ENCODE data around the gene TCFL5.

Gene TCFL5

DNA sequence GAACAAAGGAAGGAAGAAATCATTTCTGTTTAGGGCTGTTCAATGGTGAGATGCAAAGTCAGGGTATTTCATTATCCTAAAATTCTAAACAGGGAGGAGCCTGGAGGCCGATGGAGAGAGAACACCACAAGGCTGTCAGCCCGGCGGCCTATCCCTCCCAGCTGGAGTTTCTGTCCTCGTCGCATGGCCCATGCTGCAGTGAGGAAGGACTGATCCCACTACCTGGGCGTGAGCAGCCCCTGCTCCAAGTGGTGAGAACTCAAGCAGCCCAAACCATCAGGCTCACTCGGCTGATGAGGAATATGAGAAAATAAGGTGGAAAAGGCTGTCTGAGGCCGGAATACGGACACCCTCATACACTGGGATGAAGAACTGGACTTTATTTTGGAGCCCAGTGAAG is 33.9 kb upstream of the TCFL5 start:
- DNase-seq = no peak

DNA sequence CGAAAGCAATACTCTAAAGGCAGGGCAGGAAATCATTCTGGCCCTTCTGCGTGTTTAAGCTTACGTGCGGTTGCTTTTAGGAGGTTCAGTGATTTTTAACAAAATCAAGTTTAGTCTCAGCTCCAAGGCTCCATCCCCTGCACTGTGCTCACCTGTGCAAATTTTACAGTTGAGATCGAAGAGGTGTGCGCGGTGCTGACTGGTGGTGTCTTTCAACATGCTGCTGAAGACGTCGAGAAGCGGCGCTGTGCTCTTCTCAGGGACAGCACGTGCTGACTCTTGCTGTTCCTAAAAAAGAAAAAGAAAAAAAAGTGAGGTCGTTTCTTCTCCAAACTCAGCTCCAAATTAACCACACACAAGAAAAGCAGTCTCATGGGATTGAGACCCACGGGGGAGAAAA is 32.6 kb upstream of the TCFL5 start:
- DNase-seq = no peak

DNA sequence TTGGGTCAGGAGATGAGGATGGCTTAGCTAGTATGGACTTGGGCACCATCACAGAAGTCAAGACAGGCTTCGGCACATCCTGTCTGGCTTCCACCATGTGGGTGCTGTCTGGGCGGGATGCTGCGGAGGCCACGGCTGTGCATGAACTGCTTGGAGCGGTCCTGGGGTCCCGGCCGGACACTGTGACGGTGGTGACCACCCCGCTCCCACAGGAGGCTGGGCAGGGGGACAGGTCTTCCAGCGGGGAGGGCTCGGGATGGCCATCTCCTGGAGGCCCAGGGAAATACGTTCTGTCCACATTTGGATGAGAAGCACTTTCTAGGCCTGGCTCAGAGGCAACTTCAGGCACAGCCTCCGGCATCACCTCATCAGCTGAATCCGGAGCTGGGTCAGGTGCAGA is 32.1 kb upstream of the TCFL5 start:
- no peak for DNase-seq

DNA sequence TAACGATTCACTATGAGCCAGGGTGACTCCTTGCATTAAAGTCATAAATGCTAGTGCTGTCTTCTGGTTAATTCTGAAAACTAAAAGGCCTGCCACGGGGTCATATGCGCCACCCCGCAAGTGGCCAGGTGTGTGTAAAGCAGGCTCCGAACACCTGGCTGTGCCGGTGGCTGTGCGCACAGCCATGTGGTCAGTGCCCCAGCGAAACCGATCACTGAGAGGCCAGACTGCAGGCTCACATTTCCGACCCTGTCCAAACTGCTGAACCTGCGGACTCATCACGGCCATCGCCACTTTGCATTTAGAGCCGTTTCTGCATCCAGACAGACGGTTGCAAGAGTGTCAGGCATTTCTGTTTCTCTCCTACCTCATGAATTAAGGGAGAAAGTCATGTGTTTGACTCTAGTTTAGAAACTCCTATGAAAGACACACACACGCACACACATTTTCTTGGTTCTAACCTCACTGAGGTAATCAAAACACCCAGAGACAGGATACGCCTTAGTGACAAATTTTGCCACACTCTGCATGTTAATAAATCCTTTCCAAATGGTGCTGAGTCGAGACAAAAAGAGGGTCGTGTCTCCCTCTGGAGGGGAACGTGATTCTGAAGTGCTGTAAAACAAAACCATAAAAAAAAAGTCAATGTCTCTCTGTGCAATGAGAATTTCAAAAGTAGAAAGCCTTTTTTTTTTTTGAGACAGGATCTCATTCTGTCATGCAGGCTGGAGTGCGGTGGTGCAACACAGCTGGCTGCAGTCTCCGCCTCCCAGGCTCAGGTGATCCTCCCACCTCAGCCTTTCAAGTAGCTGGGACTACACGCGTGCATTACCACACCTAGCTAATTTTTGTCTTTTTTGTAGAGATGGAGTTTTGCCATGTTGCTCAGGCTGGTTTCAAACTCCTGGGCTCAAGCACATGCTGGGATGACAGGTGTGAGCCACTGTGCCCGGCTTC is 31.0 kb upstream of the TCFL5 start:
- DNase-seq = no peak

DNA sequence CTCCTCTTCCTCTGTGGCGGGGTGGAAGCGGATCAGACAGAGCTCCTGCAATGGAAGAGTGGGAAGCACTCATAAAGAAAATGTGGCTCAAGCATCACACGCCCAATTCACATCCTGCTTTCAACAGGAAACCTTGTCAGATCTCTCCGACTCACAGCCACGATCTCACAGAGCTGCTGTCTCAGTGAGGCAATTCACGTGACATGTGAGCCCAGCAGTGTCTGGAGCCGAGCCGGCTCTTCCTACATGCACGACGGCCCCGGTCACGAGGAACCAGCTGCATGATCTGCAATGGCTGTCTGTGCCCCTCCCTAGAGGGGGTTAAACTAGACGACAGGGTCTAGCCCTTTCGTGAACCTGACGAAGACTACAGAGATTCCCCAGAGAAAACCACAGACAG is 29.5 kb upstream of the TCFL5 start:
- DNase-seq = no peak

DNA sequence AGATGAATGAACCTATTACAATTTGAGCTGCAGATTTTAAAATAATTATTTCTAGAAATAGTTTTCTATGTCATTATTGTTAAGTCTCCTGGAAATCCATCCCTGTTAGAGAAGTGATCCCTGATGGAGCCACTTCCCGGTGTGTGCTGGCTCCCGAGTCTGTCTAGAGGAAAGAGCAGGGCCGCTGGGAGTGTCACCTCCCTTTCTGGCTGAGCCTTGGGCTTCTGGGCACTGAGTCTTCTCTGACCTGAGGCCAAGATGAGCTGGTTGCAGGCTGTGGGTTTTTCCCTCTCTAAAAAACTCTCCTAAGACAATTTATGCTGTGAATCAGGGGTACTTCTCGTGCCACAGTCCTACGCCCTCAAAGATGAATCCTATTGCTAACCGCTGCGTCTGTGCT is 28.8 kb upstream of the TCFL5 start:
- DNase-seq = no peak

DNA sequence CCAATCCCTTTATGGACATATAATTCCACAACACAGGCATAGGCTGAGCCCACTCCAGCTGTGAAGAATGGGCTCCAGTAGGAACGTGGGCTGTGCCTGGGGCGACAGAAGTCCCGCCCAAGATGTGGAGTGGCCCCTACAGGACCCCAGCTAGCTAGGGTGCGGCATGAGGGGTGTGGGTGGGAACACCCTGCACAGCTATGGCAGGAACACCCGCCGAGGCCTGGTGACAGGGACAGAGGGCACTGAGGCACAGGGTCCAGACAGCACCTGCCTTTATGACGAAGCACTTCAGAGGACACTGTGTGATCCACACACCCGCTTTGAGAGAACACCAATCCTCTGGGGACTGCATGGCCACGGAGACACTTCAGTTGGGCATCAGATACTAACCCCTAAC is 28.2 kb upstream of the TCFL5 start:
- no peak for DNase-seq

DNA sequence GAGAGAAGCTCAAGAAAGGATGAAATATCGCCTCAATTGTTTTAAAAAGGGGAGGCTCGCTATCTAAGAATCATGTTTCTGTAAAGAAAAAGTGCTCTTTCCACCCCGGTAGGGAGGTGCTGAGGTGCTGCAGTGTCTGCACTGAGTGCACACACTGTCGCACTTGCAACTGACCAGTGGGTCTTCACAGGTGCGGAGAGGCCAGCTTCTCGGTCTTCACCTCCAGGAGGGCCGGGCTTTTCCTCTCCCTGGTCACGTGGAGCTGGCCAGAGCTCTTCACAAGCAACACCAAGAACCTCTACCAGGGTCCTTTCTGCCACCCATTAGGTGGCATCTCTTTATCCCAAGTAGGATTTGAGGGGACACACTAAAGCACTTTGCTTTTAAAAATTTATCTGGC is 27.8 kb upstream of the TCFL5 start:
- no peak for DNase-seq

DNA sequence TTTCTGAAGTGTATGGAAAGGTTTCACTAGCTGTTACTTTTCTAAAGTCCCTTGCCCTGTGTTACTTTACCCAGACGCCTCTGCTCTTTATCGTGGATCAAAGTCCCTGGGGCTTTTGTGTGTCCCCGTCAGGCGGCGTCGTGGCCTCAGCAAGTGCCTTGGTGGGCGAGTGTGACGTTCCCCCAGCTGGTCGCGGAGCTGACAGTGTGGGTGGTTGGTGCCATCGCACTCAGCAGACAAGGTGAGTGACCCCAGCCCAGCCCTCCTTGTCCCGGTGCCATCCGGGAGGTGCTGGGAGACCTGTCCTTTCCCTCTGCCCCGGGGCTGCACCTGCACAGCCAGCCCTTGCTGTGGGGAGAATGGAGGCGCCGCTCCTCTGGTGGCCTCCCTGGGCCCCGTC is 27.3 kb upstream of the TCFL5 start:
- DNase-seq = no peak

DNA sequence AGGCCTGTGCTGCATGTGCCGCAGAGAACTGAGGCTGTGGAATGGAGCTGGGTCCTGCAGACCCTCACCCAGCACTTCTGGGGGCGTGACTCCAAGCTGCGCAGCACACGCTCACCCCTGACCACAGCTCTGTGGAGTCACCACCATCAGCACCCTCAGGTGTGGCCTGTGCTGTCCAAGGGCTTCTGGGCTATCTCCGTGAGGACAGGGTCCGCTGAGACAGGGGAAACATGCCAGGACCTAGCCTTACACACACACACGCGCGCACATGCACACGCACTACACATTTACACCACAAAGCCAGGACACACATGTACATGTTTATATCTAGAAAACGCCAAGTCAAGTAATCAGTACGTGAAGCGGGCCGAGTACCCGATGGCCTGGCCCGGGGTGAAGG is 26.8 kb upstream of the TCFL5 start:
- no peak for DNase-seq

DNA sequence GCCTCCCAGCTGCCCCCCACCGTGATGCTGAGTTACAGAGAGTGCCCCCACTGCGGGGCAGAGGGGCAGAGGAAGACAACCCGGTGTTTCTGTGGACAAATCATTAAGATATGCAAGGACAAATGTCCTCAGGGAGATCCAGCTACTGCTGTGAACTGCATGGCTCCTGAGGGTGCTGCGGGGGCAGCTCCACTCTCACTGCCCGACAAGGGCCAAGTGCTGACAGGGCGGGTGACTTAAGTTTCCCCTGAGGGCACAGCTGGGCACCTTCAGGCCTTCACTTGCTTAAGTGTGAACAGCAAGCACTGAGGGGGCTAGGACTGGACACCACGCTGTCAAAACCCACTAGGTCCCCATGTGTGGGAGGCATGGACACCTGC is 26.2 kb upstream of the TCFL5 start:
- no peak for DNase-seq

DNA sequence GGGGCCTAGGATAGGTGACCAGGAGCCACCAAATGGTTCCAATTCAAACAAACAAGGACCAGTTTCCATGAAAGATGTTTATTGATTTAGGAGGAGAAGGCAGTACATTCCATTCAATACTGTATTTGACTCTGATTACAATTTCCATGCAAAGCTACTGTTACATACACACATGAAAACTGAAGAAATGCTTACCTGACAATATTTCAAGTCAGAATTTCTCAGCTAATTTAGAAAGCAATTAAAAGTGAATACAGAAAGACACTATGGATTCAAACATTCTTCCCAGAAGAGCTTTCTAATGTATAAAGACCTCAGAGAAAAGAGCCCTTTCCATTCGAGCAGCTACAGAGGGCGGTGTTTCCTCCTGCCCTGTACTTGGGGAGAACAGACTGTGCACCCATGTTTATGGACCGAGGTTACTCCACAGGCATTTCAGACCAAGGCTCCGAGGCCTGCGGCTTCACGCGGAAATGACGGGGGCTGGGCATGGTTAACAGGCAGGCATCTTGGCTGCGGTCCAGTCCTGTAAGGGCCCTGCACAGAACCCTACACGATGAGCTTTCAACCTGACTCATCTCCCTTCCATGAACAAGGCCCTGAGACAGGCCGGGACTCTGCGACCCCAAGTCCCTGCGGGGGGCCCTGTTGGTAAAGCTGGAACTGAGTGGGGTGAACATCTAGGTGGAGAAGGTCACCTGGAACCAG is 25.7 kb upstream of the TCFL5 start:
- DNase-seq = no peak

DNA sequence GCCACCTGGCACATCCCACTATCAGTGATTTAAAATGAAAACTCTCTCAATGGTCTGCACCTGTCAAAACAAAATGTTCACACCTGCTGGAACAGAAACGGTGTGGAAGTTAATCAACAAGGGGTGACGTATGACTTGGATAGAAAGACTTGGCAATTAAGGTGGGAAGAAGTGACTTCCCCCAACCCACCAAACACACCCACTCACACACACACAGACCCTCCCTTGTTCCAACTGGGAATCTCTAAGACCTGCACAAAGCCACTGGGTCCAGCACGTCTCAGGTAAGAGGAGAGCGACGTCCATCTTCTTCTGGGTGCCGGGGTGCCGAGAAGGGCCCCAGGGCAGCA is 25.1 kb upstream of the TCFL5 start:
- no peak for DNase-seq

DNA sequence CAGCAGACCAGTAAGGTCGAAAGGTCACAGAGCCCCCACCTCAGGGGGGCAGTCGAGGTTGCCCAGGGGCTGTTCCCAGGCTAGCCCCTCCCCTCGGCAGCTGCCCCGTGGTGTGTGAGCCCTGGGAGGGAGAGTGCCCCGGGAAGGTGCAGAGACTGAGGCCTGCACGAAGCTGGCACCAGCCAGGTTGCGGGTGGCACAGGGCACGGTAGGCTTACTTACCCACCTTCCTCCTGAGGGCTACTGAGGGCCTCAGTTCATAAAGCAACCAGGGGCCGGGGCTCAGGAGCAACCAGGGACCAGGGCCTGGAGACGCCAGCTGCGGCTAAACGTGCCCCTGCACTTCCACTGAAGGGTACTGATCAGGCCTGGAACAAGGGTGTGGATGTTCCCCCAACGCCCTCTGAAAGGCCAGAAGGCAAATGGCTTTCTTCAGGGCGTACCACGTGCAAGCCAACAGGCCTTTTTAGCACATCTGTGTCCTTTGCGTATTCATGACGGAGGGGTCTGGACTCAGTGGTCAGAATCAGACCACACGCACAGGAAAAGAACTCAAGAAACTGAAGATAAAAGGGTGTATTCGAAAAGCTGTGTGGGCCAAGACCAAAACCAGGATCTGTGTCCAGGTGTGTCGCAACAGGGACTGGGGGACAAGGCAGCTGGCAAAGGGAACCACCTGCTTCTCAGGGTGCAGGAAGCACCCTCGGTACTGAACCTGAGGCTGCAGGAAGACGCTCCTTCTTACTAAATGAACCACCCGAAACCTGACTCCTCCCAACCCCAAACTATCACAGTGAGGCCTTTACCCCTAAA is 24.5 kb upstream of the TCFL5 start:
- DNase-seq = no peak

DNA sequence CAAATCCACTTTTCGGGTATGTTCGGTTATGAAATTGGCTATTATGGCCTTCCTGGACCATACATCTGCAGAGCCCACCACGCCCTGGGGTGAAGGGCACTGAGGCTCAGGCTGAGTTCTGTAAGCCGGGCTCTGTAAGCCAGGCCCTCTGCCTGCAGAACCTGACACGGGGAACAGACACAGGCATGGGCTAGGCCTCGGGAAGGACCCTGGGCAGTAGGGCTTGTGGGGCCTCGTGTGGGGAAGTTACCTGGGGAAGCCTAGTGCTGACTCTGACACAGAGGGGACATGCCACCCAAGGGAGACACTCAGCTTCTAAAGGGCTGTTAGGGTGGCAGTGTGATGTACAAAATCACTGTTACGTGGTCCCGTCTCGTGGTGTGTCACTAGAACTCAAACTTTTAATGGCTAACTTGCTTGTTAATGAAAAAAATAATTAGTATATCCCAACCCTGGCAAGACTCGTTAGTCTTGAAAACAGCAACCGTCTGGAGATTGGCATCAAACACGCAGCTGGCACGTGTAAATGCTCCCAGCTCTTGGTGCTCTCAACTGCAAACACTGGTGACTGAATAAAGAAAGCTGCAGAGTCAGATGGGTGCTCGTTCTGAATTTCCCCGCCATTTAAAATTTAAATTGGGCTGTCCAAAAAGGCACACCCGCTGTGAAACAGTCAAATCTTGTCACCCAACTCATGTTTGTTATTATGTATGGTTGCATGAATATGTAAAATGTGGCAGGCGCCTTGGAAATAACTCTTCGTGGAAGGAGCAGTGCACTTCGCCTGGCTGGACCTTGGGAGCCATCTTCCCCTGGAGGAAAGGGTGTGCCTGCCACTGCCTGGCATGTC is 23.6 kb upstream of the TCFL5 start:
- DNase-seq = no peak

DNA sequence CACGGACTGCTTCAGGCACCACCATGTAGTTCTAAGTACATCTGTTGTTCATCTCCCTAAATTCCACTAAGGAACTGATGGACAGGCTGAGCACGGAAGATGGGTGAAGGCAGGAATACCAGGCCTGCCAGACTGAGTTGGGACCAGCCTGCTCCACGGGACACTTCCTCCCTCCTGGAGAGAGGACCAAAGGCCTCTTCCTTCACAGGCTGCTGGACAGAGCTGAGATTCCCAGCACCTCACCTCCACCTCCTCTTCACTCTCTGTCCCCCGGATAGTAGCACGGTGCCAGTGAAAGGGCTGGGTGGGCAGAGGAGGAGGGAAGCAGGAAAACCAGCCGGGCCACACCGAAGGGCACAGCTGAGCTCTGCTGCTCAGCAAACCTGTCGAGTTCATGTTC is 22.9 kb upstream of the TCFL5 start:
- no peak for DNase-seq

DNA sequence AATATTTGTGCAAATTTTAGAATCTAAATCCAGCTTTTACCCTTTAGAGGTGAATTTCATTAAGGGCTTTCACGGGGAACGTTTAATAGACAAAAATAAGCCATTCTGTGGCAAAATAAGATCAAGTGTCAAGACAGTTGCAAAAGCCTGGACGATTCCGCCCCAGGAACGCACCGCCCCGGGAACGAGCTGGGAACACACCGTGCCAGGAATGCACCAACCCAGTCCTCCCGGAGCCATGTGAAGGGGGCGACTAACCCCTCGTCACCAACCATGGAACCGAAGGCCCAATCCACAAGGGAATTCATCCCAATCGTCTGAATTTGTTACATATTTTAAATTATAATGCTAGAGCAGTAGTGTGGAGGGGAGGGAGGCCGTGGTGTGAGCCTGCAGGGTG is 20.8 kb upstream of the TCFL5 start:
- no peak for DNase-seq

DNA sequence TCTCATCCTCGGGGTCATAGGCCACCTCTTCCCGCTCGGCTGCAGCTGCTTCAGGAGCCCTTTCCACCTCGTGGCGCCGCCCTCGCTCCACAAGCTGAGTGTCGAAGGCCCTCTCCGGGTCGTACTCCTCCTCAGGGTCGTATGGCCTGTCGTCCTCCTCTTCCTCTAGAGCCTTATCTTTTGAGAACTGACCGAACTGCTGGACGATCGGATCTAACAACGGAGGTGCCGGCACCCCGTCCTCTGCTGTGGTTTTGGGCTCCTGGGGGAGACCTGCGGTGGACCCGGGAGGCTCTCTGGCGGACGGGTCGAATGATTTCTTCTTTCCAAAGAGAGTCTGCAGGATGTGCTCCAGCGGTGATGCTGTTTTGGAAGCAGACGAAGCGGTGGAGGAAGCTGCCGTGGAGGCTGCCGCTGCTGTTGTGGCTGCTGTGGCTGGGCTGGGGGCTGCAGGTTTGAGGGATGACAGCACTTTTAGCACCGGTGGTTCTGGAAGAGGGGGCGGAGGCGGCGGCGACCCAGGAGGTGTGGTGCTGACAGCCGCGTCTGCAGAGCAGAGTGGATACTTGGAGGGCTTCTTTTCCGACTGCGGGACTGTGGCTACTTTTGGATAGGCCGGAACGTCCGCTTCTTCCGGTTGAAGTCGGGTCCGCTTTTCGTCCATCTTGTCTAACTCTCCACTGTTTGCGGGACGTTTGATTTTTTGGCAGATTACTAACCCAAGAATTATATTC is 20.2 kb upstream of the TCFL5 start:
- DNase-seq = no peak

DNA sequence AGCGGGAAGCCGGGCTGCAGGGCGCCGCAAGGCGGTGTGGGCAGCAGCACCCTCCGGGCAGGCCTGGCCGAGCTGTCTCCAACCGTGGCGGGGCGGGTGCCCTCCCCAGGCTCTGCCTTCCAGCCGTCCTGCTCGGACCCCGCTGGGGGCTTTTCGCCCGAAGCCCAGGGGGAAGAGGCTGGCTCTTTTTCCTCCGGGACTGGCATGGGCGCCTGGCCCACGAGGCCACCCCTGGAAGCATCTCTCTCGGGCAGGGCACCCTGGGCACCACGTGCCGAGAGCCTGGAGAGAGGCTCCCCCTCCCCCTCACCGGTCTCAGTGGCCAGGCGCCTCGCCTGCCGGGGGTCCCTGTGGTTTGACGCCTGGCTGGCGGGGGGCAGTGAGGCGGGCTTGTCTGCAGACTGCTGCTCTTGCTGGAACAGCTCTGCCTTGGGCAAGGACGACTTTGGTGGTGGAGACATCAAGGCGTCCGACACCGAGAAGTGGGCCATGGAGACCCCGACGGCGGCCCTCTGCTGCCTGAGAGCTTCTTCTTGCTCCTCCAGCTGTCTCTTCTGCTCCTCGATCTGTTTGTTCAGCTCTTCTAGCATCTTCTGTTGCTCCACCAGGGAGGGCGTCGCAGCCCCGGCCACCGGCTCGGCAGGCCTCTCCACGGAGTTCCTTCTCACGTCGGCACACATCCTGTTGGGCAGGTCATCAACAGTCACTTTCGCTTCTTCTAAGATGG is 19.5 kb upstream of the TCFL5 start:
- no peak for DNase-seq

DNA sequence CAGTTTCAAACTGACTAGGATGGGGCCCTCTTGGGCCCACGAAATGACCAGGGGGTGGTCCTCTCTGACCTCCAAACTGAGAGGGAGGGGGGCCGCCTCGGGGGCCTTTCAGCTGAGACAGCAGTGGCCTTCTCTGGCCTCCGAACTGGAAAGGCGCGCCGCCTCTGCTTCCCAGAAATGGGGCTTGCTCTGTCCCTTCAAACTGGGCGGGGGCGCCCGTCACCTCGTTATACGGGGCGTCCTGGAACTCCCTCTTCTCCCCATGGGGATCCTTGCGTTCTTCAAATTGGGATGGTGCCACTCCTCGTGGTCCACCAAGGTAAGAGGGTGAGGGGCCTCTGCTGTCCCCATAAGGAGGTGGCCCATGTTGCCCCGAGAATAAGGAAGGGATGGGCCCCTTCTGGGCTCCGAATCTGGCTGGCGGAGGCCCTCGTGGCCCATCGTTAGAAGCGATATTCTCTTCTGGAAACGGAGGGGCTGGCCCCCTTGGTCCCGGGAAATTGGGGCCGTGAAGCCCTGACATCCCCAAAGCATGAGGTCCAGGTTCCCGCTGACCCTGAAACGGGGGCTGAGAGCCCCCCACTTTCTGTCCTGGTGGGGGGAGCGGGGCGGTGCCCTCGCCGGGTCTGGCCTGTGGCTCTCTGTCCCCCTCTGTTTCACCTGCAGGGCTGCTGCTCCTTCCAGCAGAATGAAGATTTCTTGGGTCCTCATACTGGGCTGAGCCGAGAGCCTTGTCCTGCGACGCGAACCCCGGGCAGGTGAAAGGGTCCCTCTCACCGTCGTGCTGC is 18.7 kb upstream of the TCFL5 start:
- no peak for DNase-seq
